Stomach smooth muscle (tissue), 2 donors: ENCODE measurements around the gene PTPRK.
"Not testable (repeated sequence)": the region's sequence is repeated elsewhere in the genome, so short reads cannot be mapped to it uniquely, and the experiment has no call there.

Source experiments
- H3K27ac ChIP-seq: one replicate; pipeline ENCODE4 v1.7.0; 2013; ENCODE audit warnings: mild to moderate bottlenecking, low read length, inconsistent platforms
- H3K27me3 ChIP-seq, 2 donors: one replicate each; pipeline ENCODE4 v1.7.0; 2013; ENCODE audit warnings: low read length in 2 of 2; ENCODE audit not compliant: insufficient read depth in 2 of 2, control insufficient read depth in 1 of 2
- H3K36me3 ChIP-seq, 2 donors: one replicate each; pipeline ENCODE4 v1.7.0; 2013; ENCODE audit warnings: low read length in 2 of 2; ENCODE audit not compliant: control insufficient read depth in 2 of 2, insufficient read depth in 2 of 2
- H3K4me1 ChIP-seq: one replicate; pipeline ENCODE4 v1.7.0; 2013; ENCODE audit warnings: low read length; ENCODE audit not compliant: control insufficient read depth, insufficient read depth
- H3K4me3 ChIP-seq, 2 donors: one replicate each; pipeline ENCODE4 v1.7.0; 2013; ENCODE audit warnings: low read length in 2 of 2
- H3K9ac ChIP-seq, 2 donors: one replicate each; pipeline ENCODE4 v1.7.0; 2013; ENCODE audit warnings: low read length in 2 of 2, mild to moderate bottlenecking in 1 of 2
- H3K9me3 ChIP-seq, 2 donors: one replicate each; pipeline ENCODE4 v1.7.0; 2013; ENCODE audit warnings: low read length in 2 of 2; ENCODE audit not compliant: control insufficient read depth in 2 of 2
- donor health status: healthy.
- donor health status: Pancreatic carcinoma.

The PTPRK gene

DNA sequence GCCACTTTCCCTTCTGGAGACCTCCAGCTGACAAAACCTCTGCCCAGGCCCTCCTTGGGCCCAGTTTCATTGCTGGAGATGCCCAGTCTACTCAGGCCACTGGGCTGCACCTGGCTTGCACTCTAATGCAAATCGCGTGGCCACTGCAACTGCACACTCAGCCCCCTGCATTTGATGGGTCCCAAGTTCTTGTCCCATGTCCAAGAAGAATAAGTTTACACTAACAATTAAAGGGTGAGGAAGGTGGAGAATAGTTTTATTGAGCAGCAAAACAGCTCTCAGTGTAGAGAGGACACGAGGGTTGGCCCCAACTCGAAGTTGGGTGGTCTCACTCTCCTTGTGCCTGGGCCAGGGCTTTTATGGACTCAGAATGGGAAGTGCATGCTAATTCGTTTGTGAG lies 587.7 kb downstream of the PTPRK start:
- Histone ChIP-seq H3K36me3 (no peaks in the 10 kb centered on the region), H3K27me3 (no peaks in the 10 kb centered on the region), H3K9ac (no peak overlapping the region), H3K4me3 (no peak overlapping the region), H3K27ac (no peak overlapping the region), H3K4me1 (no peaks in the 10 kb centered on the region), H3K9me3 (peaks cover 0 to 5% of the 10 kb centered on the region in 2 donors)

DNA sequence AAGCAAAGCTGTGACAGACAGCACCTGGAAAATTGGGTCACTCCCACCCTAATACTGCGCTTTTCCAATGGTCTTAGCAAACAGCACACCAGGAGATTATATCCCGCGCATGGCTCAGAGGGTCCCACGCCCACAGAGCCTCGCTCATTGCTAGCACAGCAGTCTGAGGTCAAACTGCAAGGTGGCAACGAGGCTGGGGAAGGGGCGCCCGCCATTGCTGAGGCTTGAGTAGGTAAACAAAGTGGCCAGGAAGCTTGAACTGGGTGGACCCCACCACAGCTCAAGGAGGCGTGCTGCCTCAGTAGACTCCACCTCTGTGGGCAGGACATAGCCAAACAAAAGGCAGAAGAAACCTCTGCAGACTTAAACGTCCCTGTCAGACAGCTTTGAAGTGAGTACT lies 594.0 kb downstream of the PTPRK start:
- not testable (repeated sequence) for H3K4me3 ChIP-seq, H3K27me3 ChIP-seq, H3K27ac ChIP-seq, H3K4me1 ChIP-seq, H3K36me3 ChIP-seq, H3K9ac ChIP-seq, H3K9me3 ChIP-seq

DNA sequence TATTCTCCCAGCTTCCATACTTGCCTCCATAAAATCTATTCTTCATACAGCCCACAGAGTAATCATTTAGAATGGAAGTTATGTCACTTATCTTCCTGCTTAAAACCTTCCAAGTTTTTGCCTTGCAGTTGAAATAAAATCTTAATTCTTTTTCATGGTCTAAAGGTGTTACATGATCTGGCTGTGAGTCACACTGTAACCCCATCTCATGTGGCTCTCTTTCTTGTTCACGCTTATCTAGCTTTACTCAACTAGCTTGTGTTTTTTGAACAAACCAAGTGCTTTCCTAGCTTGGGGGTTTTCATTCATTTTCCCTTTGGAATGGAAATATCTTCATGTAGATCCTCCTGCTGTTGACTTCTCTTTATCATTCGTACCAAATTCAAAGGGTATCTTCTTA lies 596.0 kb downstream of the PTPRK start:
- Histone ChIP-seq H3K27me3 (no peaks in the 10 kb centered on the region), H3K4me3 (no peak overlapping the region), H3K9me3 (peaks cover 0 to 4% of the 10 kb centered on the region in 2 donors), H3K27ac (no peak overlapping the region), H3K4me1 (no peaks in the 10 kb centered on the region), H3K36me3 (no peaks in the 10 kb centered on the region), H3K9ac (no peak overlapping the region)

DNA sequence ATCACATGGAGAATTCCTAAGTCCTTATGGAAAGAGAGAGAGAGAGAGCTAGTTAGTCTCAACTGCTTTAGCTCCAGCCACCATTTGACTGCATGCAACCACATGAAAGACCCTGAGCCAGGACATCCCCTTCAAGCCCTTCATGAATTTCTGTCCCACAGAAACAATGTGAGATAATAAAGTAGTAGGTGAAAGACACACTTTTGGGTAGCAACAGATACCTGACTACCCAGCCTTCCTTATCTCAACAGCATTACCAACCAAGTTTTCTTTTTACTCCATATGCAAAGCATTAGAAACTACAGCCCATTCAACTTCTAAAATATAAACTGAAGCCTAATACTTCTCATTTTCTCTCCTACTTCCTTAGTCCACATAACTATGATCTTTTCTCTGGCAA lies 596.4 kb downstream of the PTPRK start:
- H3K4me1 ChIP-seq: no peaks in the 10 kb centered on the region
- no peak overlapping the region for H3K9ac ChIP-seq
- H3K9me3 ChIP-seq: peaks cover 0 to 4% of the 10 kb centered on the region in 2 donors
- H3K4me3 ChIP-seq: no peak overlapping the region
- H3K27ac ChIP-seq: no peak overlapping the region
- no peaks in the 10 kb centered on the region for H3K27me3 ChIP-seq
- H3K36me3 ChIP-seq: no peaks in the 10 kb centered on the region

DNA sequence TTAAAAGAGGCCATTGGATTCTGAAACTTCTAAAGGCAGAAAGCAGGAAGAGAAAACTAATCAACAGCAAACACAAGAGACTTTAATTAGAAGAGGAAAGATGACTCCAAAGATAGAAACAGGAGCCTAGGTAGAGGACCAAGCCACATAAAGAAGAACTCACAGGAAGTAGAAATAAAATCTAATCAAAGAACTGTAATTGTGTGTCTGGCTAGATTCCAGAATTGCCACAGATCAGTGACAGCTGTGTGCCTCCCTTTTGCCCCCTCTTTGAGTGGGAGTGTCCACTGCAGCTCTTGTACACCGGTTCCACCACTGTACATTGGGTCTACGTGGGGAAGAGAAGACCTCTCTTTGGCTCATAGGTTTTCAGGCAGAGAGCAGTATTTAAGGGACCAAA lies 597.3 kb downstream of the PTPRK start:
- H3K9ac ChIP-seq: no peak overlapping the region
- H3K4me3 ChIP-seq: no peak overlapping the region
- H3K4me1 ChIP-seq: no peaks in the 10 kb centered on the region
- no peaks in the 10 kb centered on the region for H3K27me3 ChIP-seq
- H3K9me3 ChIP-seq: peaks cover 0 to 4% of the 10 kb centered on the region in 2 donors
- no peaks in the 10 kb centered on the region for H3K36me3 ChIP-seq
- H3K27ac ChIP-seq: no peak overlapping the region

DNA sequence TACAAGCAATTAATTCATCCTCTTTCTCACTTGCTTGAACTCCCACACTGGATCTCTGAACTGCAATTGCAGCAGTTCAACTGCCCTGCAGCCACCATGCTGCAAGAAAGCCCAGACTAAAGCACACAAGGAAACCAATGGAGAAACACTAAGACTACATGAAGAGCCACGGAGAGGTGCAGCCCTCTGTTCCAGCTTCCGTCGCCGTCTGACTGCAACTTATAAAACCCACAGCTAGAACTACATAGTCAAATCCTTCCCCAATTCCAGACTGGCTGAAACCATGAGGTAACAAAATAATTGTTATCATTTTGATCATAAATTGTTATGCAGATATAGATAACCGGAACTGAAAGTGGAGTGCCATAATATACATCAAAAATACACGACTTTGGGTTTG lies 598.4 kb downstream of the PTPRK start:
- H3K27me3 ChIP-seq: no peaks in the 10 kb centered on the region
- H3K9ac ChIP-seq: no peak overlapping the region
- peaks cover 0 to 3% of the 10 kb centered on the region in 2 donors for H3K9me3 ChIP-seq
- no peak overlapping the region for H3K4me3 ChIP-seq
- no peaks in the 10 kb centered on the region for H3K36me3 ChIP-seq
- H3K4me1 ChIP-seq: no peaks in the 10 kb centered on the region
- no peak overlapping the region for H3K27ac ChIP-seq

DNA sequence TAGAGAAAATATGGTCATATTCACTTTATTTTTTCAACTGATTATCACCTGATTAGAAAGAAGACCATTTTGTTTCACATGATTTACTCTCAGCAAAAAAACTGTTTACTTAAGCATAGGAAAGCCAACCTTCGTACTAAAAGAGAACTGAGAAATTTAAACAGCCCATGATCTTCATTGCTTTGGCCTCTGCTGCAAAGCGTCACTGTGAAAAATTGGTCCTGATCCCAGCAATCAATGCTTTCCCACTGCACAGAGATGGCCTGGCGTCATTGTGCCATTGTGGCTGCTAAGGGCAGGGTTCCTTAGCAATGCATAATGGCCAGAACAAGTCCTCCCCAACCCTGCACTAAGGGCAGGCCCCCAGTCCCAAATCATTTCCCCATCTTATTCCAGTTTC lies 599.6 kb downstream of the PTPRK start:
- Histone ChIP-seq H3K9me3 (no peaks in the 10 kb centered on the region), H3K4me3 (no peak overlapping the region), H3K27ac (no peak overlapping the region)

More for the DNA sequence above, 599.6 kb downstream of the PTPRK start:
- Histone ChIP-seq H3K9ac (no peak overlapping the region), H3K27me3 (no peaks in the 10 kb centered on the region), H3K36me3 (no peaks in the 10 kb centered on the region), H3K4me1 (no peaks in the 10 kb centered on the region)
